Eye (tissue), 1 donor: Measurements from ENCODE around the gene TMPRSS2.
A peak's percentile ranks its signal among the peaks of the same experiment; 100 is the strongest.

ENCODE experiments used
- DNase-seq: peaks from one replicate; pipeline ENCODE4 v3.0.0-alpha.2; 2015

The TMPRSS2 gene

GRCh38 chr21:41509145-41509496, 1.2 kb upstream of the TMPRSS2 start:
- no peak for DNase-seq

- DNase-seq: no peak
Observed at GRCh38 chr21:41508415-41509144, 622 bp upstream of the TMPRSS2 start.

DNA sequence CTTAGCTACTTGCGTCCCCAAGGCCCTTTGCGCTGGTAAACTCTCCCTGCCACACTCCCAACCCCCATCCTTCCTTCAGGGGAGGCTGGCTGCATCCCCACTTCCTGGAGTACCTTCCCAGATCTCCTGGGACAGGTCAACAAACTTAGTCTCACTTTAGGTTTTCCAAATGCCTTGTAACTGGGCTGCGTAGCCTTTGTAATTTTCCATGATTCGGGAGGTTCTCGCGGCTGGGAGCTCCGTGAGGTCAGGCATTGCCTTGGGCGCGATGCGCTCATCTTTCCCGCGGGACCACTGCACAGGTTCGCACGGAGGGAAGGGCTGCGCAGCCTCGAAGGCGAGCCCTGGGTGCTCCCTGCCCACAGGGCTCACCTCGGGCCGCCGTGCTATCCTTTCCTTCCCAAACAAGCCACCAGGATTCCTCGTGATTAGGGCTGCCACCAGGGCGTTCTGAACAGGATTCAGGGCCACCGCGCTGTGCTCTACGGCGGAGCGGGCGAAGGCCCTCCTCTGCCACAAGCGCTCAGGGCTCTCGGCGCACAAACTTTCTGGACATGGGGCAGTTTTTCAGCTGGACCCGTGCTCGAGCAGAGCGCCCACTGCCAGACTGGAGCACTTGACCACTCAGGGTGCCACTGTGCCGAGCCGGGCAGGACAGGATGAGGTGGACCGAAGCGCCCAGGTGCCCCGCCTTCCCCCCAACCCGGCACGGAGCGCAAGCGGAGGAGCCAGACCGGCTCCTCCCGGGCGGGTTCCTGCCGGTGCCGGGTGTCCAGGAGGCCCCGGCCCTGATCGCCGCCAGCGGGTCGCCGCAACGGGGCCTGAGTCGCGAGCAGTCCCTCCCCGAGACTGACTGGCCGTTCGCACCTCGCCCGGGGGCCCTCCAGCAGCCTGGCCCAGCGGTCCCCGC, 1.1 kb downstream of the TMPRSS2 start:
- peak; percentile 42 for DNase-seq

- DNase-seq: no peak
Observed at GRCh38 chr21:41506005-41506594, 1.9 kb downstream of the TMPRSS2 start.

GRCh38 chr21:41504030-41504429, 3.9 kb downstream of the TMPRSS2 start:
- no peak for DNase-seq

DNA sequence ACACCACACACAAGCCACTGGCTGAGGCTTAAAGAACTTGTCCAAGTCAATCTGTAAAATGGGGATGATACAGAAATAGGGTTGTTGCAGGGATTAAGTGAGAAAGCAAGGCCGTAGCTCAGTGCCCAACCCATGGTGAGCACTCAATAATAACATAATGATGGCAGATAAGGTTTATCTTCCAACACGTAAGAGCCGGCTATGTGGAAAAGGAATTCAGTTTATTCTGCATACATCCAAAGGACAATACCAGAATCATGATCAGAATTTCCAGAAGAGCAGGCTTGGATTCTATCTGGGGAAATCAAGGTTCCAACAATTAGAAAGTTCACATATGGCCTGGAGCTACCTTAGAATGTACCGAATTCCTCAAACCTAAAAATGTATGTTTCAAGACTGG, 4.6 kb downstream of the TMPRSS2 start:
- DNase-seq: no peak

GRCh38 chr21:41501919-41502318, 6.0 kb downstream of the TMPRSS2 start:
- no peak for DNase-seq

DNA sequence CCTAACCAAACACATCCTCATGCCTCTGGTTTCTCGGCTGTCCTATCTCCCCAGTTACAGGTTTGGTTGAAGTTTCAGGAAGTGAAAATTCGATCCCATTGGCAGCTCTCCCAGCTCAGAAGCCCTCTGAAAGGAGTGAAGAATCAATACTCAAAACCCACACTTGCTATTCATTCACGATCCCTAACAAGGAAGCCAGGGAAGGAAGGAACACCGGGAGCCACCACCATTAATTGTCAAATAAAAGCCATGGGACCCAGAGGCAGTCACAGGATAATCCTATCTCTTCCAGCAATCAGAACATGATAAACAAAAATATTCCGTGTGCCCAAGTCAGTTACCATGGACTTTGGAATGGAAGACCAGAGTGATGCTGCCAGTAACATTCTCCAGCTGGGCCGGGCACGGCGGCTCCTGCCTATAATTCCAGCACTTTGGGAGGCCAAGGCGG, 7.0 kb downstream of the TMPRSS2 start:
- no peak for DNase-seq

DNA sequence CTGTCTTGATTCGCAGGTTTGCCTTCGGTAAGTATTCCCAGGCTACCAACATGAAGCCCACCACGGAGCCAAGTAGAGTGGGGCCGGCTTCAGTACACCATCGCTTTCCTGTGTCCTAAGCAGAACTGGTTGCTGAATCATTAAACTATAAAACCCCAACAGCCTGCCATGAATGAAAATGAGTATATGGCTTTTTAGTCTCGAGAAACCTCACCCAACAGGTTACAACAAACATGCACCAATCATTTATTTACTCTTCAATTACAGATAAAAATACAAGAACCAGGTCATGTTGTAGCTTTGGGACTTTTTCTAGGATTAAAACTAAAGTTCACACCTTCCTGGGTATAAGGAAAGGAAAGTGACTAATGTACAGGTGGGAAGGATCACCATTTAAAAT, 7.6 kb downstream of the TMPRSS2 start:
- DNase-seq: no peak

- DNase-seq: no peak
Observed at GRCh38 chr21:41499920-41500319, 8.0 kb downstream of the TMPRSS2 start.

- no peak for DNase-seq
Observed at GRCh38 chr21:41497788-41498187, 10.2 kb downstream of the TMPRSS2 start.

GRCh38 chr21:41497008-41497407, 10.9 kb downstream of the TMPRSS2 start:
- DNase-seq: no peak

DNA sequence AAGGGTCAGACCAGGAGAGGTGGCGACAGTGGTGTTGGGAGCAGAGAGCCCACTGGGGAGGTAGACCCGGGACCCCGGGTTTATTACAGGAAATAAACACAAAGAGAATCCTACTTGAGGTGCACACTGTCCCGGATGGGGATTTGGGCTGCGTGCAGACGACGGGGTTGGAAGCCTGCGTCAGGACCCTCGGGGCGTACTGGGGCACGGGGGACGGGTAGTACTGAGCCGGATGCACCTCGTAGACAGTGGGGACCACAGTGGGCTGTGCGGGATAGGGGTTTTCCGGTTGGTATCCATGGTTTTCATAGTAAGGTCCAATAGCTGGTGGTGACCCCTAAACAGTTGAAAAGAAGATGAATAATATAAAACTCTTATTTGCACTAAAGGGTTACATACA, 13.7 kb downstream of the TMPRSS2 start:
- no peak for DNase-seq

- DNase-seq: no peak
Observed at GRCh38 chr21:41491412-41491811, 16.5 kb downstream of the TMPRSS2 start.

- no peak for DNase-seq
Observed at GRCh38 chr21:41490330-41490729, 17.6 kb downstream of the TMPRSS2 start.

DNA sequence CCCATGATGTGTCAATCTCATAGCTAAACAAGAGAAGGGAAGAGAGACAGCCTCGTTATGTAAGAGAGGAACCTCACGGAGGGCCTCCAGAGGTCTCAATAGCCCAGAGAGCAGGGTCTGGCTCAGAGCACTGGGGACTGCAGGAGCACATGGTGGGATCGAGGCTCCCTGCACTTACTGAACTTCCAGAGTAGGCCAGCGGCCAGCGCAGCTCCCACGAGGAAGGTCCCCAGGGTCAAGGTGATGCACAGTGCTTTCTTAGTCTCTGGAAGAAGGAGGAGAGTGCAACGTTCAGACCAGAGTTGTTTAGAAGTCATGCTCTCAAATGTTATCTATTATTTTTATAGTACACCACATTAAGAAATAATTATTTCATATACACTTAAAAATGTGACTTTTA, 18.6 kb downstream of the TMPRSS2 start:
- no peak for DNase-seq

DNA sequence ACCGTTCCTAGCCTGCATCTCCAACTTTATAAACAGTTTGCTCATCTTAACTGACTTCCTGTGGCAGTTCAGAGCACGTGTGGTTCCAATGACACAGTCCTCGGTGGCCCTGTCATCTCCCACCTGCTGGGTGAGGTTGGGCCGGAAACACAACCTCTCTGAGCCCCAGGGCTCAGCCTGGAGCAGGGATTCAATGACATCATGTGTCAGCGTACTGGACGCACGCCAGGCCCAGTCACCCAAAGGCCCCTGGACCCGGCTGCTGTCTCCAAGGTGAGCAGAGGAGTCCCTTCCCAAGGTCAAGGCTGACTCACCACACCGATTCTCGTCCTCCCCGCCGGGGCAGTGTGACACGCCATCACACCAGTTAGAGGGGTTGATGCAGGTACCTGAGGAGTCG, 19.9 kb downstream of the TMPRSS2 start:
- no peak for DNase-seq

DNA sequence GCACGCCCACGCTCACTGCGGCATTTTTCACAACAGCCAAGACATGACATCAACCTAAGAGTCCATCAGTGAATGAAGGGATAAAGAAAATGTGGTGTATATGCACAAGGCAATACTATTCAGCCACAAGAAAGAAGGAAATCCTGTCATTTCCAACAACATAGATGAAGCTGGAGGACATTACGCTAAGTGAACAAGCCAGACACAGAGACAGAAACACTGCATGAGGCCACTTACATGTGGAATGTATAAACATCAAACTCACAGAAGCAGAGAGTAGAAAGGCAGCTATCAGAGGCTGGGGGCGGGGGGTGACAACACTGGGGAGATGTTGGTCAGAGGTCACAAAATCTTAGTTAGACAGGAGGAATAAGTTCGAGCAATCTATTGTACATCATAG, 20.9 kb downstream of the TMPRSS2 start:
- DNase-seq: no peak

- no peak for DNase-seq
Observed at GRCh38 chr21:41483973-41484372, 24.0 kb downstream of the TMPRSS2 start.

DNA sequence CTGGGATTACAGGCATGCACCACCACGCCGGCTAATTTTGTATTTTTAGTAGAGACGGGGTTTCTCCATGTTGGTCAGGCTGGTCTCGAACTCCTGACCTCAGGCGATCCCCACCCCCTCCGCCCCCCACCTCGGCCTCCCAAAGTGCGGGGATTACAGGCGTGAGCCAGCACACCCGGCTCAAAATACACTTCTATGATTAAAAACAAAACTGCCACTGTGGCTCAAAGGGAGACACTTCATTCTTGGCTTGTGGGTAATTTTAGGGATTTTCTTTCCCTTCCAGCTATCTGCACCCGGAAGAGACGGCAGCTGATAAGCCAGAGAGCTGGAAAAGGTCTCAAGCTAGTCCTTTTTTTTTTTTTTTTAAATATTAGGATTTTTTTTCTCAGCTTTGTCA, 24.5 kb downstream of the TMPRSS2 start:
- no peak for DNase-seq

GRCh38 chr21:41482980-41483379, 25.0 kb downstream of the TMPRSS2 start:
- no peak for DNase-seq

DNA sequence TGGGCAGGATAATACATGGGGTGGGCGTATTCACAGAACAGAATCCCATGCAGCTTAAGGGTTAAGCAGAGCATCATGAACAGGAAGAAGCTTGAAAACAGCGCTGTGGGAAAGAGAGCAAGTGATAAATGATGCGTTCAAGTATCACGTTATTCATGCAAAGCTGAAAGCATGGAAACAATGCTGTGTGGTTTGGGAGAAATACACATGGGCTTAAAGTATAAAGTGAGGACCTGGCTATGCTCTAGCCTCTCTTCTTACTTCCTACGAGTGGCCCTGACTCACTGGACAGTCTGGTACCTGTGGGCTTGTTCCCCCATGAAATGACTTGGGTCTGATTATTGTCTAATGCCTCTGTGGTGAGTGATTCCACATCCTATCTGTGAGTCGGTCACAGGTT, 25.7 kb downstream of the TMPRSS2 start:
- no peak for DNase-seq

DNA sequence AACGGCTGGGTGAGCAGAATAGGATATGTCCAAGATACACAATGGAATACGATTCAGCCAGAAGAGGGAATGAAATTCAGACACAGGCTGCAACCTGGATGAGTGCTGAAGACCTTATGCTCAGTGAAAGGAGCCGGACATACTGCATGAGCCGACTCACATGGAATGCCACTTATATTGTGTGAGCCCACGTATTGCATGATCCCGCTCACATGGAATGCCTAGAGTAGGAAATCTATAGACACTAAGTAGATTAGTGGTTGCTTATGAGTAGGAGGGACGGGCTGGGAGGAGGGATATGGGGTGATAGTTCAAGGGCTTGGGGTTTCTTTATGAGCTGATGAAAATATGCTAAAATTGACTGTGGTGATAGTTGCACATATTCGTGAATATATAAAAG, 26.8 kb downstream of the TMPRSS2 start:
- no peak for DNase-seq
